Hematopoietic multipotent progenitor cell (in vitro differentiated cells): Measurements from ENCODE around the gene LTBP1. TPM values are rescaled to one million over a fixed set of nuclear protein-coding genes. Genes with fewer than 3 reads are reported as not detected.

Source experiments
- DNase-seq, 3 donors: peaks; one replicate each; pipeline ENCODE4 v3.0.0-alpha.2; 2011 to 2015; ENCODE audit warnings: low read depth in 2 of 3, low spot score in 2 of 3
- total RNA-seq: library from RNA; depleted of rRNA; stranded (reverse); fragments of >200 nt; gene quantifications from one replicate; pipeline ENCODE4 v1.2.3, GENCODE V29; 2012

LTBP1 gene
- total RNA-seq, 1 donor, result 4.3 TPM

DNA sequence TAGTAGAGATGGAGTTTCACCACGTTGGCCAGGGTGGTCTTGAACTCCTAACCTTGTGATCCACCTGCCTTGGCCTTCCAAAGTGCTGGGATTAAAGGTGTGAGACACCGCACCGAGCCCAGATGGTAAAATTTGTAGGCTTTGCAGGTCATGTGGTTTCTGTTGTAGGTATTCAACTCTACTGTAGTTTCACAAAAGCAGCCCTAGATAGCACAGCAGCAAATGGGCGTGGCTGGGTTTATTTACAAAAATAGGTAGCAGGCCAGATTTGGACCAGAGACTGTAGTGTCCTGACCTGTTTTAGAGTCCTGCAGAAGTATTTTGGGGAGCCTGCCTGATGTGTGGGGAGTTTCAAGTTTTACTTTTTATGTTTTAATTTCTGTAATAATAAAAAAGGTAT, 445.6 kb downstream of the LTBP1 start:
- no peak for DNase-seq

DNA sequence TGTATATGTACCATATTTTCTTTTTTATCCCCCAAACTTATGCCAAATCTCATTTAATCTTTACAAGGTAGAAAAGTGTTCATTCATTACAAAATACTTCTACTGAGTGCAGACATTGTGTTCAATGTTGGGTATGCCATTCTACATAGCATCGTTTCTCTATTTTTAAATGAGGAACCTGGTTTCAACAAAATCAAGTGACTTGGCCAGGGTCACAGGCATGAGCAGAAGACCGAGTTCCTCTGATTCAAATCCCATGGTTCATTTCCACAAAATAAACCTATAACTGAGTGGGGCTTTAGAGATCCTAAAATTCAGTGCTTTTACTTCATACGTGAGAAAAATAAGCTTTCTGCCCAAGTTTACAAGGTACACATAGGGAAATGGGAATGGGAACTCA, 448.3 kb downstream of the LTBP1 start:
- no peak for DNase-seq

DNA sequence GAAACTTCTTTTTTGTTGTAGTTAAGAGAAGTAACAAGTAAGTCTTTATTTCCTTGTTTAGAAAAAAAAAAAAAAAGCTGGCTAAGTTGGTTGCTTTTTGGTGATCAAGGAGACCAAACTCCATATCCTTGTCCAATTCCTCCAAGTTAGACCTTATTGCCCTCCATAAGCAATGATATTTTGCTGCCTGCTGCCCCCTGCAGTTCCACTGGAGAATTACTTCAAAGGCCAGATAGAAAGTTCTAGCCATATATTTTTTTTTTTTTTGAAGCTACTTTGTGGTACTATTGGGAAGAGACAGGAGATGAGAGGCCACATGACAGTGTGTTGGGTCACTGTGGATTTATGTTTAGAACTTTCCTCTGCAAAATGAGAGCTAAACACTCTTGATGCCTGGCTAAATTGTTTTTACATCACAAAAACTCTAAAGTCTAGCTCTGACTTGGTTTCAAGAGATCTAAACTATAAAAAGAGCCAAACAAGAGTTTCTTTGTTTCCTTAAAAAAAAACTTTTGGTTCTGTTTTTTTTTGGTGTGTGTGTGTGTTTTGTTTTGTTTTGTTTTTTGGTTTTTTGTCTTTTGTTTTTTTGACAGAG, 449.0 kb downstream of the LTBP1 start:
- peak in 2 of 3 donors; percentile 62 to 80 for DNase-seq

DNA sequence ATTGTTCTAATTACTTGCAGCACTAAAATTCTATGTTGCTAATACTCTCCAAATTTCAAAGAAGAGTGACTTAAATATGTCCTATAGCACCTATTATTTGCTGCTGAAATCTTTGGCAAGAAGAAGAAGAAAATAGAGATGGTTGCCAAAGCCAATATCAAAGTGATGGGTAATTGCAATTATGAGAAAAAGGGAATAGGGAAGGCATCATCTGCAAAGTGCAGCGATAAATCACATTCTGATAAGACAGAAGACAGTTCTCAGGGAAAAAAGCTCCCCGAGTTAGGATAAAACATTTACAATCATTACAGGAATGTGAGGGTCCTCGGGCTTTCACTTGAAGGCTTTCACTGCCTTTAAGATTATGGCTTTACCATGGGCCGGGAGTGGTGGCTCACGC, 457.6 kb downstream of the LTBP1 start:
- DNase-seq, result no peak

DNA sequence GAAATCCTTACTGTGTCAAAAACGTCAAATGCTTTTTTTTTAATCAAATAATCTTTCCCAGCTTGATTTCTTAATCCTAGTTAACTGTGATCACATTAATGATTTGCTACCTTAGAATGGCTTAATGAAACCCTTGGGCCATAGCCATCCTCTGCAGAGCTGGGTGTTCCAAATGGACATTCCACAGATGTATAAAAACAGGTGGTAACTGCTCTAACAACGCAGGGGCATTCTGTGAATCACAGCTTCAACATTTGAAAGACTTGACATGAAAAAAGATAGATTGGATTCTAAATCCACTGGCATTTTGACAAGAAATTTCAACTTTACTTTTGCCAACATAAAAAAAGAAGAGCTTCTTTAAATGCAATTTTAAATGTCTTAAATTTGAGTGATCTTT, 459.9 kb downstream of the LTBP1 start:
- no peak for DNase-seq

DNA sequence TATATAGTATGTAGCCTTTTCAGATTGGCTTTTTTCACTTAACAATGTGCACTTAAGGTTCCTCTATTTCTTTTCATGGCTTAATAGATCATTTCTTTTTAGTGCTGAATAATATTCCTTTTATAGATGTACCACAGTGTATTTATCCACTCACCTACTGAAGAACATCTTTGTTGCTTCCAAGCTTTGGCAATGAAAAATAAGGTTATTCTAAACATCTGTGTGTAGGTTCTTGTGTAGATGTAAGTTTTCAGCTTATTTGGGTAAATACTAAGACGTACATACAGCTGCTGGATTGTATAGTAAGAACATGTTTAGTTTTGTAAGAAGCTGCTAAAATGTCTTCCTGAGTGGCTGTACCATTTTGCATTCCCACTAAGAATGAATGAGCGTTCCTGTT, 461.4 kb downstream of the LTBP1 start:
- no peak for DNase-seq

DNA sequence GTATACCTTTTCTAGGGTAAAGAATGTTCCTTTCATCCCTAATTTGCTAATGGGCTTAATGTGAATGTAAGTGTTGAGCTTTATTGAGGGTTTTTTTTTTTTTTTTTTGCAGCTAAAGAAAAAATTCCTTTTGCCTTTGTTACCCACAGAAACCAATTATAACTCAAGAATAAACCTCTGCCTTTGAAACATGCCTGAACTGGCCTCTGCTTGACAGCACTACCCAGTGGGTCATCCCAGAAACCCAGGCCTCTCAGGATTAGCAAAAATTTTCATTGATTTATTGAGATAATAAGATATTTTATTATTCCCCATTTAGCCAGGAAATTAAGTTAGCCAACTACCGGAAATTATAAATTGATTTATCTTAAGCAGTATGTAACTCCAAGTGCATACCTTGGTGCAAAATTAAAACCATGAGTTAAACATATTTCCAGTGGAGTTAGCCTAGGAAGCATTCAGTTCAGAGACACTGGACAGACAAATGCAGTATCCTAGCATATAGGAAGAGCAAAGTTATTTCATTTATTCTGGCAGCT, 462.7 kb downstream of the LTBP1 start:
- DNase-seq, result no peak

DNA sequence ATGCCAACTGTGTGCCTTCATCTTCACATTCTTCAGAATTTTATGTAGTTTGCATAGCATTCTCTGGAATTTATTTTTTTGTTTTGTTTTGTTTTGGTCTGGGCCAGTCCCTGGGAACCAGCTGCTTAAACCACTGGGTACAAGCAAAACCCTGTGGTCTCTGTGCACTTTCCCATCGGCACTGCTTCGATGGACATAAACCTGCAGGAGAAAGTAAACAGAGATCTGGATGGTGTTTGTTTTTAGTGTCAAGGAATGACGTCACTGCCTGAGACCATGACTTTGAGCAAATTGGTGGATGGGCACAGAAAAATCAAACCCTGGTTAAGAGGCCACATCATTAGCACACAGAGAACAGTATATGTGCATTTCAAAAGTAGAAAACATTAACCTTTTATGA, 465.0 kb downstream of the LTBP1 start:
- DNase-seq, result no peak

DNA sequence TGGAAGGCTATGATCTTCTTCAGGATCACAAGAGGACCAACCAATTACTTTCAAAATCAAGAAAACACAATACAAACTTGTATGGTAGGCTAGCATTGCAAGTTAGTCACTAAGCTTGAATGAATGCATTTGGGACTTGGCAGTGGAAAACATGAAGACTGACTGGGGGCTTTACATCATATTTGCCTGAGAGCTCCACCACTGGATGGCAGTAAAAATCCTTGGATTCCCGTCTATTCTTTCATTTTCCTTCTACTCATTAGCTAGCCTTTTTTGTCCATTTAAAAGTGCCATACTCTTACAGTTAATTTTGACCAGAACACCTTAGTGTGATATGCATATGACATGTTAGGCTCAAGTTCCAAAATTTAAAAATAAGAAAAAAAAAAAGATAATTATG, 466.2 kb downstream of the LTBP1 start:
- peak in 2 of 3 donors; percentile 26 to 30 for DNase-seq

DNA sequence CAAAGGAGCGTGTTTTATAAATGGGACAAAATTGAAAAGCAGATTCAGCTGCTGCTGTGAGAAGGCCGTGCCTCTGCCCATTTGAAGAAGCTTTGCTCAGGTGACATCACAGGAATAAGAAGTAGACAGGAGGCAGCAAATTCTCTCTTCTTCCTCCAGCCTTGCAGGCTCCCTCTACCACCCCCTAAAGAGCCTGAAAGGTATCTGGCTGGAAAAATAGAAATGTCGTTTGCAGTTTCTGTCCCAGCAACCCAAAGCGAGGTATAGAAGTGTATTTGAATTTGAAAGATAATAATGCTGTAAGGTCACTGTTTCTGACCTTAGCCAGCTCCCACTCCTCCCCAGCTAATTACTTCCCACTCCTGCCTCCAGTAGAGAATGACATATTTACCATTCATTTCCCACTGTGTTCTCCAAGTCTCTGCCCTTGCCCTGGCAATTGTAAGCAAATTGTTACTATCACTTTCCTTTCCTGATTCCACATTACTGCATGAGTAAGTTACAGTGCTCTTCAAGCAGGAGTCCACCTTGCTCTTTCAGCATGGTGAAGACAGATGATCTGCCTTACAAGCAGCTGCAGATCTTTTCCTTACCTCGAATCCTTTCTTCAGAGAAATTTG, 472.9 kb downstream of the LTBP1 start:
- DNase-seq, result no peak

DNA sequence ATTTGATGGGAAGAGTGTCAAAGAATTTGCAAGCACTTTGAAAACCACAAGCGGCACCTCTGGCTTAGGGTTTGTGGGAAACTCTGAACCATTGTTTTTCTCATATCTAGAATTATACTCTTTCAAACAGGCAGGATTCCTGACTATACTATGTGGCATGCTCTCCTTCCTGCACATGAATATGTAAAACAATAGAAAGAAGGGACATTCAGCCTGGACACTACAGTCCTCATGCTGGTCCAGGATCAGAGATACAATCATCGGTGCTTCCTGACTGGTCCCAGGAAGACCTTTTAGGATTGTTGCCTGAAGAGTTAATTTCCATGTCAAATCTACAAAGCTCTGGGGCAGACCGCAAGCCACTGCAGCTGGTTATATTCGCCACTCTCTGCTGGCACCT, 474.0 kb downstream of the LTBP1 start:
- DNase-seq, result no peak

DNA sequence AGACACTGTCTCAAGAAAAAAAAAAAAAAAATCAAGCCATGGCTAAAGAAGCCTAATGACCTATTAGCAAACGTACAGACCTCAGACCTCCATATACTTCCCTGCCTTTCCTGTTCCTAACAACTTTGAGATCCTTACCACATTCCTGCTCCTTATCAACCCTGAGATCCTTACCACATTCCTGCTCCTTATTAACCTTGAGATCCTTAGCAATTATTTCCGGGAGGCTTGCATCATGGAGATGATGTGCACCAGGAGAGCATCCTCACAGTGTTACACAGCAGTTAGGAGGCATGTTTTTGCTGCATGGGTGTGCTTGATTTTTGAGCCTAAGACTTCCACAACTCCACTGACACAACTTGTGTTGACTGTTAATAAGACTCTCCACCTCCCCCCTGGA, 475.1 kb downstream of the LTBP1 start:
- no peak for DNase-seq

DNA sequence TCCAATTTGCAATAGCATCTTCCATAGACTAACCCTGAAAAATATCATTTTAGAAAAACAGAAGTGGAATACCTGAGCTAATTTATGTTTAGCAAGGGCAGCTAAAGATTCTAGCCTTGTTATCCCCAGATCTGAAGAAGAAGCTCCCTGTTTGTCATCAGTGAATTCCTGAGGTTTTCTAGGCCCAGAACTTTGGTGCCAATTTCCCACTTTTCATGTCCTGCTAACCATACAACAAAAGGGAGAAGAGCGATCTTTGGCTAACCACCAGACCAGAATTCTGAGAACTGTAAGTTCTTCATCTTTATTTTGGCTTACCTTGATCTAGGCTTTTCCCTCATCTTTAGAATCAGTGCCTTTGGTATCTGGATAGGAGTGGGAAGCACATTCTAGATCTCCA, 478.4 kb downstream of the LTBP1 start:
- DNase-seq, result no peak

DNA sequence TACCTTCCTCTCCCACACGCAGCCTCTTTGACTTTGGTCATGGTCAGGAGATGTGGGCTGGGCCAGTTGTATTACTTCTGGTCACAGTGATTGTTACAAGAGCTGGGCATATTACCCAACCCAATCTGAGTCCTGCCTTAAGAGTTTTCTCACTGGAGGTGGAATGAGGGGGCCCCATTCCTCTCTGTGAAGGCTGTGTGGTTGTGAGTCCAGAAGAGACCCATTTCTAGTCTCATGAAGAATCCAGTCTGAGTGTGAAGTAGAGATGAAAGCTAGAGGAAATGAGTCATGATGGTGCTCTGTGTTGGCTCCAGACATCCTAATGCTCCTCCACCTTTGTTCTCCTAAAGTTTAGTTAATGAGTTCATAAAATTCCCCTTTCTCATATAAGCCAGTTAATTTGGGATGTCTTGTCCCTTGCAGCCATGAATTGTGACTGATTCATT, 478.9 kb downstream of the LTBP1 start:
- no peak for DNase-seq

DNA sequence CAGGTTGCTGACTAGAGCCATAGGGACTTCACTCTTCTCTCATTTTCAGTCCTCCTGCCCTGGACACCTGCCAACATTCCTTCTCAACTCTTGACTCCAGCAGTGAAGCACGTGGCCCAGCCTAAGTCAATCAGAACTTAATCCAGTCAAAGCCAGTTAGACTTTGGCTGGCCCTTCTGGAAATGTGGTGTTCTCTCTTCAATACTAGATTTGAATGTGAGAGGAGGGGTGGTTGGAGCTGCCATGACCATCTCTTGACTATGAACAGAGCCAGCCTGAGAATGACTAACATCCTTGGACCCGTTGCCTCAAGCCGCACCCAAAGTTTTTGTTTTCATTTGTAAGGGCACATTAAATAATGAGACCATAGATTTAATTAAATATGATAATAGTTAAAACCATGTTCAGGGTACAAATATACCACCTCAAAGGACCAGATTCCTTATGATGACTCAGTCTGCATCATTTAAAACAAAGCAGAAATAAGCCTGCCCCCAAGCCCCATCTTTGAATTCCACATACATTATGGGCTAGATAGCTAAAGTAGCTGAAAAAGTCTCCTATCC, 480.0 kb downstream of the LTBP1 start:
- no peak for DNase-seq

DNA sequence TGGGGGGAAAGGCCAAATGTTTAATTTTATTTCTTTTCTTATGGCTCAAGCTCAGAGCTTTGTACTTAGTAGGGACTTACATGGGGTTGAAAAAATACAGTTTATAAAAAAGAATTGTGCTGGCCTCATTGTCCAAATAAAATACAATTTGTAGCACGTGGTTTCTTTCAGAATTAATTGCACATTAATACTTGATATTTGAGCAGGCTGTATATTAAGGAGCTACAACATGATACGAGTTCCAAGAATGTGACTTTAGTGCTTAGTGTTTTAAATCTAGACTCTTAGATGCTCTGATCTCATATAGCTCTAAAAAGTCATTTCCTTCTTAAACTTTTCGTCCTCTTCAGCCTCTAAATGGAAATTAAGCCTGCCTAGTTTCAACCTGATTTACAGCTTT, 483.3 kb downstream of the LTBP1 start:
- no peak for DNase-seq

DNA sequence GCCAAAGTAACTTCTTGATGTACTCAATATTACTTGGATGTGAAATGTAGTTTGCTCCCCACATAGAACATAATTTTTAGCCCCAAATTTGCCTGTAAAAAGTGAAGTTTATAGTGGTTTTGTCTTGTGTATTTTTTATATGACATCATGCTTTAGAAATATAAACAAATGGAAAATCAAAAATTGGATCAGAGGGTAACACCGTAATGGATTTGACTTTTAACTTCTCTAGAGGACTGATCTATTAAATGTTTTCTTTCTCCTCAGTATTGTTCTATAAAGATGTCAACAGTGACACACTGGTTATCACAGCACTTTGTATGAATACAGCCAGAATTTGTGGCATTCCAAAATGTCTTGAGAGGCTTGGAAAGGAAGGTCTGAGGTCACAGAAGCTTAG, 484.1 kb downstream of the LTBP1 start:
- DNase-seq, result no peak

DNA sequence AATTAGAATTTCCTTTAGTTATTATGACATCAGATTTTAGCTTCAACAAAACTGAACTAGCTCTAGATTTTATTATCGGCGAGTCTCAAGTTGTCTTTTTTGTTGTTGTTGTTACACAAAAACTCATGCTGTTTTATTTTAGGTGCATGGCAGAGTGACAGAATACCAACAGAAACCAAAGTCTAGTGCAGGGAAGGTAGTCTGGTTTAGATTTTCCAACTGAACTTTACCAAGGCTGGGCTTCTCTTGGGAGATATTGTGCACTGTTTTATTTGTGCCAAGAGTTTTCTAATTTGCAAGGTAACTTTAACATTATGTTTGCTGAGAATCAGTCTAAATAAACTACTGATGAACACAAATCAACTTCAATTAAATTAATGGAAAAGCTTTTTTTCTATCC, 486.1 kb downstream of the LTBP1 start:
- no peak for DNase-seq

DNA sequence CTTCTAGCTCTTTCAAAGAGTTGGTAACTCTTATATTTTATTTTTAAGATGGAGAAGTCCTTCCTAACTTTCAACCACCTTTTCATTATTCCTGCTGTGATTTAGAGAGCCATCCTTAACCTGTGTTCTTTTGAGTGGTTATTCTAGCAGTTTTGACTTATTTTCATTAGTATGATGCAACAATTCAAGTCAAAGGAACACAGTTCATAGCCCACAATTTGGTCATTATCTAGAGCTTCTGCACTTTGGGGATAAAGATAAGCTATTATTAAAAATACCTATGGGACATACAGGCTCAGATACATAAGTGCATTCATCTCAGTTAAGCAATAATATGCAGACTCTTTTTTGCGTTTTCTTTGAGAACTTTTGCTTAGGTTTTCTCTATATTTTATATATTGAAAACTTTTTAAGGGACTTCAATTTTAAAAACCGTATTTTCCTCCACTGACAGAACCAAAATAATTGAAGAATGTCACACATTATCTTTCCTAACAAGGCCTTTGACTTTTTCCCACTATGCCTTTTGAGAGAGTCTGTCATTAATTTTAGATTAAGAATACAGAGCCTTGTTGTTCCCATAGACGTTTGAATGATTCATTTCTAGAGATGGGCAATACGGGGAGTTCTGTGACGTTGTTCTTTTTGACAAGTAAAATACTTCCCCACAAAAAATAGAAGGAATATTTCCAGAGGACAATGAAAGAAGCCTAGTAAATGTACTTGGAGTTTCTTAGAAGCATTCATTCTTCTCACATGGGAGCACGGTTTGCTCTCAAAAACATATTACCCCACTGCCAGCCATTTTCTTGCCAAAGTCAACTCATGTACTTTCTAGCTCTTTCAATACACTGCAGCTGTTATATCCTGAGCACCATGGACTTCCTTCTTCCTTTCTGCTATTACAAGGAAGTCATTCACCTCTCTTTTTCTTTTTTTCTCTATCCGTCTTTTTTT, 486.8 kb downstream of the LTBP1 start:
- no peak for DNase-seq

DNA sequence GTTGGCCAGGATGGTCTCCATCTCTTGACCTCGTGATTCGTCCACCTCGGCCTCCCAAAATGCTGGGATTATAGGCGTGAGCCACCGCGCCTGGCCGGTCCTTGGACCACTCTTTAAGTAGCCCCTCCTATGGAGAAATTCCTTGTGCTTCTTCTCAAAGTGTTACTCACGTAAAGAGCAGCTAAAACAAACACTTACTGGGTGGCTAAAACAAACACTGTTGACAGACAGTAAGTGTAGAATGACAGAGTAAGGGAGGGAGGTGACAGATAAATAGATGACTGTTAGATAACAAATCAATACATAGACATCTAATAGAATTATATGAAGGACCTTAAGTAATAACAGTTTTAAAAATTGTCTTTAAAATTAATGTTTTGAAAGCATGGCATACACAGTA, 488.8 kb downstream of the LTBP1 start:
- DNase-seq, result no peak

DNA sequence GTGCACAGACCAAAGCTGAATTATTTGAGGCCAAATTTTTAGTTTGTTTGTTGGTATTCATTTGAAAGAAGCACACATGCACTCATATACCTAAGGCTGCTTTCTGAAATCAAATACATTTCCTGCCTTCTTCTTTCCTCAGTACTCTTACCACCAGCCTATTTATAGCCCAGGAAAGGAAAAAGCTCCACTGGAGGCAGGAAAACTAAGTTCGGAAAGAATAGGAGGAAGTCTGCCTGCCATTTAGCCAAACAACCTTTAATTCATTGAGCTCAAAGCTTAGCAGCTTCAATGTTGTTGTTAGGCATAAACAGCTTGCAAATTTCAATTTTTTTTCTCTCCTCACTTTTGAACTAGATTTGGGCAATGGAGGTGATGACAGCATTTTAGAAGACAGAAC, 489.3 kb downstream of the LTBP1 start:
- no peak for DNase-seq
